A549 (cell line): ENCODE measurements around the gene ZFHX3. TPM values are rescaled to one million over a fixed set of nuclear protein-coding genes. Genes with fewer than 3 reads are reported as not detected.

Experiments
- ATAC-seq, 2 experiments: fragments of 200-7000 bp in 1 of 2; fragments of >200 bp in 1 of 2; cut with Nextera tagmentation in 1 of 2; cut with Tn5 transposase in 1 of 2; 3 replicates each; pipeline versions ENCODE4 v1.8.0 to v1.9.1; 2018 to 2020; ENCODE audit warnings: mild to moderate bottlenecking in 1 of 2, moderate library complexity in 1 of 2
- CTCF ChIA-PET: fragments of 300-600 bp; sonication (Branson Sonifier 250); formaldehyde crosslinking; extraction: SDS; loops from one replicate; lab custom pipeline; 2021; ENCODE audit warnings: antibody characterized with exemption, inconsistent platforms; lab: Yijun Ruan, JAX
- POLR2A ChIA-PET: fragments of 350-600 bp; formaldehyde crosslinking; extraction: SDS; loops from one replicate; lab custom pipeline; 2021; ENCODE audit warnings: antibody characterized with exemption, inconsistent platforms; lab: Yijun Ruan, JAX
- DNase-seq, 2 experiments: peaks; one replicate each; pipeline versions ENCODE4 v3.0.0 to v3.0.0-alpha.2; 2011 to 2016; ENCODE audit warnings: low read depth in 1 of 2, low spot score in 1 of 2
- FAIRE-seq: peaks from 2 replicates; lab custom pipeline; 2011; peaks lifted over from hg19 to GRCh38; lab: Jason Lieb, UNC
- H3K27ac ChIP-seq, 2 experiments: fragments of >200 bp; sonication (Bioruptor Twin); formaldehyde crosslinking; 3 replicates each; pipeline ENCODE4 v1.5.1; 2016 to 2017
- H3K4me1 ChIP-seq: fragments of >200 bp; sonication (Bioruptor Twin); formaldehyde crosslinking; 3 replicates; pipeline ENCODE4 v1.6.1; 2016
- H3K4me2 ChIP-seq: fragments of >200 bp; sonication (Bioruptor Twin); formaldehyde crosslinking; 3 replicates; pipeline ENCODE4 v1.6.1; 2016
- H3K4me3 ChIP-seq: fragments of >200 bp; sonication (Bioruptor Twin); formaldehyde crosslinking; 3 replicates; pipeline ENCODE4 v1.5.1; 2016
- H3K9me3 ChIP-seq: fragments of >200 bp; sonication (Bioruptor Twin); formaldehyde crosslinking; 3 replicates; pipeline ENCODE4 v1.6.1; 2016
- BCL3 ChIP-seq: fragments of >200 bp; sonication (Bioruptor Twin); formaldehyde crosslinking; IDR thresholded peaks from 3 replicates; pipeline ENCODE4 v1.6.1; 2016
- CEBPB ChIP-seq, 2 experiments: fragments of >200 bp in 1 of 2; sonication (Bioruptor Twin) in 1 of 2; formaldehyde crosslinking in 1 of 2; IDR thresholded peaks; 2 replicates each; pipeline ENCODE4 v1.6.1; 2012 to 2016
- FOSB ChIP-seq: fragments of 250-450 bp; sonication (Bioruptor Pico); IDR thresholded peaks from 2 replicates; pipeline ENCODE4 v1.5.0; 2020; ENCODE audit warnings: mild to moderate bottlenecking, moderate library complexity
- FOXS1 ChIP-seq: fragments of 250-450 bp; sonication (Bioruptor Pico); IDR thresholded peaks from 2 replicates; pipeline ENCODE4 v1.5.0; 2020; ENCODE audit warnings: mild to moderate bottlenecking, moderate library complexity
- HEYL ChIP-seq: fragments of 250-450 bp; sonication (Bioruptor Pico); IDR thresholded peaks from 2 replicates; pipeline ENCODE4 v1.8.0; 2021; ENCODE audit warnings: mild to moderate bottlenecking, moderate library complexity
- HOXB5 ChIP-seq: fragments of 250-450 bp; sonication (Bioruptor Pico); IDR thresholded peaks from 2 replicates; pipeline ENCODE4 v1.5.0; 2020; ENCODE audit warnings: mild to moderate bottlenecking, moderate library complexity
- JUN ChIP-seq, 2 experiments: fragments of >200 bp; sonication (Bioruptor Twin); formaldehyde crosslinking; IDR thresholded peaks; 2 replicates in 1 of 2; 3 replicates in 1 of 2; pipeline ENCODE4 v1.6.1; 2016 to 2017
- MYC ChIP-seq: IDR thresholded peaks from 2 replicates; pipeline ENCODE4 v1.6.1; 2012; ENCODE audit warnings: mild to moderate bottlenecking, inconsistent platforms, low read length, improper control_type of control experiment, borderline replicate concordance
- NPAS2 ChIP-seq: fragments of 250-450 bp; sonication (Bioruptor Pico); IDR thresholded peaks from 2 replicates; pipeline ENCODE4 v1.8.0; 2022; ENCODE audit warnings: mild to moderate bottlenecking, moderate library complexity, borderline replicate concordance
- NR3C1 ChIP-seq: fragments of >200 bp; sonication (Bioruptor Twin); formaldehyde crosslinking; IDR thresholded peaks from 3 replicates; pipeline ENCODE4 v1.6.1; 2017
- POLR2A ChIP-seq: IDR thresholded peaks from 2 replicates; pipeline ENCODE4 v1.6.1; 2012; ENCODE audit warnings: mild to moderate bottlenecking, low read length
- RAD21 ChIP-seq, 2 experiments: fragments of >200 bp in 1 of 2; sonication (Bioruptor Twin) in 1 of 2; formaldehyde crosslinking in 1 of 2; IDR thresholded peaks in 1 of 2; conservative IDR thresholded peaks in 1 of 2; 2 replicates in 1 of 2; 3 replicates in 1 of 2; pipeline ENCODE4 v1.6.1; 2012 to 2018; ENCODE audit warnings: inconsistent platforms in 1 of 2
- RARB ChIP-seq: fragments of 250-450 bp; sonication (Bioruptor Pico); IDR thresholded peaks from 2 replicates; pipeline ENCODE4 v1.8.0; 2021; ENCODE audit warnings: mild to moderate bottlenecking, moderate library complexity
- SREBF2 ChIP-seq: fragments of 450-650 bp; IDR thresholded peaks from 2 replicates; pipeline ENCODE4 v1.6.1; 2014; ENCODE audit warnings: mild to moderate bottlenecking, moderate library complexity
- TFCP2L1 ChIP-seq: fragments of 250-450 bp; sonication (Bioruptor Pico); IDR thresholded peaks from 2 replicates; pipeline ENCODE4 v1.5.0; 2021; ENCODE audit warnings: mild to moderate bottlenecking
- TP53 ChIP-seq: fragments of 250-450 bp; sonication (Bioruptor Pico); IDR thresholded peaks from 2 replicates; pipeline ENCODE4 v1.5.0; 2021; ENCODE audit warnings: mild to moderate bottlenecking, moderate library complexity
- ZC3H11A ChIP-seq: fragments of 450-650 bp; IDR thresholded peaks from 2 replicates; pipeline ENCODE4 v1.6.1; 2014; ENCODE audit warnings: antibody characterized with exemption, mild to moderate bottlenecking
- WGBS: methylation state at CpG from one replicate; pipeline ENCODE4 v1.1.6; 2017; ENCODE audit errors: missing lambda C conversion rate; 5-methylcytosine and 5-hydroxymethylcytosine counted together
- polyA plus RNA-seq, 4 experiments: library from polyadenylated mRNA; depleted of rRNA in 3 of 4; stranded (reverse); fragments of >200 nt; fragmentation: RNase III in 1 of 4; extraction: RNeasy Plus Mini Kit Qiagen cat#74134 plus additional on column Dnase treatment in 1 of 4; gene quantifications; 2 replicates in 3 of 4; 3 replicates in 1 of 4; pipeline ENCODE4 v1.2.3, GENCODE V29; 2011 to 2017
- TF ChIP-seq, protein P1 (sequence below): fragments of 200-600 bp; sonication (generic); IDR thresholded peaks from 2 replicates; pipeline ENCODE4 v1.6.1; 2016; ENCODE audit warnings: antibody characterized with exemption, mild to moderate bottlenecking, moderate library complexity
- TF ChIP-seq, protein P2 (sequence below): fragments of >200 bp; sonication (Bioruptor Twin); formaldehyde crosslinking; IDR thresholded peaks from 2 replicates; pipeline ENCODE4 v1.6.1; 2016
- TF ChIP-seq, protein P3 (sequence below): fragments of 250-450 bp; sonication (Bioruptor Pico); IDR thresholded peaks from 2 replicates; pipeline ENCODE4 v1.5.0; 2020; ENCODE audit warnings: low read depth, mild to moderate bottlenecking, moderate library complexity

Gene ZFHX3
- polyA plus RNA-seq, 2 of the 4 experiments (the other 2 are of a cell fraction): 3.9 to 6.5 TPM

DNA sequence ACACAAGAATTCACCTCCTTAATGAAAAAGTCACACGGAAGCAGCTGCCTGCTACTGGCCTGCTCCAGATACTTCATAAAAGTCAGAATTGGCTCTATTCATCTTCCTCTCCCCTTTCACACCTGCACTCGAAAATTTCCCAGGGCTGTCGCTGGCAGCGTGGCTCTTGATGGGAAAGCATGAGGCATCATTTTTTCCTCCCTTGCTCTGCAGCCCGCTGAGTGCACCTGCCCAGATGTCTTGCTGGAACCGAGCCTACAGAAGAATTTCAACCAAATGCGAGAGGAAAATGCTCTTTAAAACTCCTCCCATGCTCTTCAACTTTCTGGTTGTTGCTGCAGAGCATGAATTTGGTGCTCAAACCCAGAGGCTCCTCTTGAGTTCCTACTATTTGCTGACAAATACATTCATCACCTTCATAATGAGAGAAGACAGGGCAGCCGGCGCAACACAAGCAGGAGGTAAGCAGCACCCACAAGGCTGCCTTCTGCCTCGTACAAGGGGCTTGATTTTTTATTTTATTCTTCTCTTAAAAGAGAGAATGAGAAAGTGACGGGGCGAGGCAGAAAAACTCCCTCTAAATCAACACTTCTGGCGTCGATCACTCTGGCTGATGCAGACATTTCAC lies 146.8 kb downstream of the ZFHX3 start (continued):
- no peak for TF ChIP-seq TFCP2L1 (CRISPR knock-in tag)

- ChIA-PET POLR2A (no interaction called here), CTCF (interaction anchor here (1.4 kb wide), 1 partner anchor 41 kb away, joined by 4 read pairs; no protein-coding TSS in a partner anchor)
- Histone ChIP-seq H3K4me2 (no peak overlapping the region), H3K9me3 (no peaks in the 10 kb centered on the region), H3K4me1 (no peaks in the 10 kb centered on the region), H3K27ac (no peak overlapping the region), H3K4me3 (no peak overlapping the region)
- FAIRE-seq: no peak
- TF ChIP-seq FOXS1 (CRISPR knock-in tag): no peak
- no peak for DNase-seq
- 92% methylated on average over 8 of the region's 8 CpGs for WGBS
- ATAC-seq: no peak
These were observed 149.6 kb downstream of the ZFHX3 start for GRCh38 chr16:72898216-72898825.

- no peak for FAIRE-seq
- no peak overlapping the region for H3K4me2 ChIP-seq
- ATAC-seq: no peak
- H3K4me3 ChIP-seq: no peak overlapping the region
- H3K9me3 ChIP-seq: no peaks in the 10 kb centered on the region
- WGBS: 96% methylated on average over 6 of the region's 6 CpGs
- ChIA-PET CTCF (interaction anchor here (1.1 to 1.4 kb wide), 2 partner anchors 41 to 65 kb away, joined by 3 to 4 read pairs; no protein-coding TSS in a partner anchor), POLR2A (no interaction called here)
- DNase-seq: no peak
- TF ChIP-seq MYC (no peak), HEYL (CRISPR knock-in tag) (no peak), HOXB5 (CRISPR knock-in tag) (no peak), RARB (no peak), TP53 (CRISPR knock-in tag) (no peak)
- H3K4me1 ChIP-seq: no peaks in the 10 kb centered on the region
- no peak overlapping the region for H3K27ac ChIP-seq
These were observed 150.2 kb downstream of the ZFHX3 start for GRCh38 chr16:72897707-72898106.

DNA sequence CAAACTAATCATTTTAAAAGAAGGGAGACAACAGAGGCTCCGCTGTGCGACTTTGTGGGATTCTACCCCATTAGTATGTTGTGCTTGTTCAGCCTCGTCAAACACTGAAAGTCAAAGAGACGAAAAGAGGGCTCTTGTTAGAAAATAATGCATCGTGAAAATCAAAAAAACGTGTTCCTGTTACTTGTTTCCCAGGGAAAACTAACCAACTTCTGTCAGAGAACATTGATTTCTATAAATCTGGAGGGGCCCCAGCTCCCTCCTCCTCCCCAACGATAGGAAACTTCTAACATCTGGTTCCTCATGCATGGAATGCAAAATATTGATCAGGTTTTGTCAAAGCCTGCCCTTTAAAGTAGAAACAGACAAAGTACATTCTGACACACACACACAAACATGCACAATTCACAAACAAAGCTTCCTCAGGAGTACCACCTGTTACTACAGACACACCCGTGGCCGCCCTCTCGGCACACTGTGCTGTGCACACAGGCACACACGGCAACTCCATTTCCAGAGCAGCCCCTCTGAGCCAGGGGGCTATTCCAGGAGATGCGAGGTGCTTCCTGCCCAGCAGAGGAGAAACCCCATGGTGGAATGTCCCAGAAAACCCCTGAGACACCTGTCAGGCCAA lies 151.3 kb downstream of the ZFHX3 start:
- TF ChIP-seq, protein P1, sequence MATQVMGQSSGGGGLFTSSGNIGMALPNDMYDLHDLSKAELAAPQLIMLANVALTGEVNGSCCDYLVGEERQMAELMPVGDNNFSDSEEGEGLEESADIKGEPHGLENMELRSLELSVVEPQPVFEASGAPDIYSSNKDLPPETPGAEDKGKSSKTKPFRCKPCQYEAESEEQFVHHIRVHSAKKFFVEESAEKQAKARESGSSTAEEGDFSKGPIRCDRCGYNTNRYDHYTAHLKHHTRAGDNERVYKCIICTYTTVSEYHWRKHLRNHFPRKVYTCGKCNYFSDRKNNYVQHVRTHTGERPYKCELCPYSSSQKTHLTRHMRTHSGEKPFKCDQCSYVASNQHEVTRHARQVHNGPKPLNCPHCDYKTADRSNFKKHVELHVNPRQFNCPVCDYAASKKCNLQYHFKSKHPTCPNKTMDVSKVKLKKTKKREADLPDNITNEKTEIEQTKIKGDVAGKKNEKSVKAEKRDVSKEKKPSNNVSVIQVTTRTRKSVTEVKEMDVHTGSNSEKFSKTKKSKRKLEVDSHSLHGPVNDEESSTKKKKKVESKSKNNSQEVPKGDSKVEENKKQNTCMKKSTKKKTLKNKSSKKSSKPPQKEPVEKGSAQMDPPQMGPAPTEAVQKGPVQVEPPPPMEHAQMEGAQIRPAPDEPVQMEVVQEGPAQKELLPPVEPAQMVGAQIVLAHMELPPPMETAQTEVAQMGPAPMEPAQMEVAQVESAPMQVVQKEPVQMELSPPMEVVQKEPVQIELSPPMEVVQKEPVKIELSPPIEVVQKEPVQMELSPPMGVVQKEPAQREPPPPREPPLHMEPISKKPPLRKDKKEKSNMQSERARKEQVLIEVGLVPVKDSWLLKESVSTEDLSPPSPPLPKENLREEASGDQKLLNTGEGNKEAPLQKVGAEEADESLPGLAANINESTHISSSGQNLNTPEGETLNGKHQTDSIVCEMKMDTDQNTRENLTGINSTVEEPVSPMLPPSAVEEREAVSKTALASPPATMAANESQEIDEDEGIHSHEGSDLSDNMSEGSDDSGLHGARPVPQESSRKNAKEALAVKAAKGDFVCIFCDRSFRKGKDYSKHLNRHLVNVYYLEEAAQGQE: no peak
- TF ChIP-seq, protein P2, sequence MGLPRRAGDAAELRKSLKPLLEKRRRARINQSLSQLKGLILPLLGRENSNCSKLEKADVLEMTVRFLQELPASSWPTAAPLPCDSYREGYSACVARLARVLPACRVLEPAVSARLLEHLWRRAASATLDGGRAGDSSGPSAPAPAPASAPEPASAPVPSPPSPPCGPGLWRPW: no peak
- no peak for TF ChIP-seq NPAS2 (CRISPR knock-in tag)
- TF ChIP-seq BCL3: no peak
- TF ChIP-seq JUN (IDR thresholded peaks at IDR 0.05): no peak
- TF ChIP-seq NR3C1: no peak
- no peak for TF ChIP-seq MYC
- TF ChIP-seq, protein P3, sequence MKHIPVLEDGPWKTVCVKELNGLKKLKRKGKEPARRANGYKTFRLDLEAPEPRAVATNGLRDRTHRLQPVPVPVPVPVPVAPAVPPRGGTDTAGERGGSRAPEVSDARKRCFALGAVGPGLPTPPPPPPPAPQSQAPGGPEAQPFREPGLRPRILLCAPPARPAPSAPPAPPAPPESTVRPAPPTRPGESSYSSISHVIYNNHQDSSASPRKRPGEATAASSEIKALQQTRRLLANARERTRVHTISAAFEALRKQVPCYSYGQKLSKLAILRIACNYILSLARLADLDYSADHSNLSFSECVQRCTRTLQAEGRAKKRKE (CRISPR knock-in tag): no peak
- TF ChIP-seq CEBPB (IDR thresholded peaks at IDR 0.05): no peak
- no peak for TF ChIP-seq POLR2A
- TF ChIP-seq ZC3H11A: no peak
- TF ChIP-seq SREBF2: no peak
- no peak for TF ChIP-seq RAD21 (conservative IDR thresholded peaks at IDR 0.05 in 1 of 2, IDR thresholded peaks at IDR 0.05 in 1 of 2)
- no peak for TF ChIP-seq FOSB
- POLR2A ChIA-PET: no interaction called here
- WGBS: 93% methylated on average over 11 of the region's 12 CpGs
- H3K4me2 ChIP-seq: no peak overlapping the region
- FAIRE-seq (no peak), ATAC-seq (no peak), DNase-seq (no peak)
- no peaks in the 10 kb centered on the region for H3K4me1 ChIP-seq
- no peak overlapping the region for H3K27ac ChIP-seq
- no peaks in the 10 kb centered on the region for H3K9me3 ChIP-seq
- no peak overlapping the region for H3K4me3 ChIP-seq
- CTCF ChIA-PET: interaction anchor here (0.9 to 1.1 kb wide), 2 partner anchors 64 to 356 kb away, joined by 3 read pairs; no protein-coding TSS in a partner anchor
